ENCODE data around the gene PRCC. TPM values are rescaled to one million over a fixed set of nuclear protein-coding genes. Genes with fewer than 3 reads are reported as not detected.

Gene PRCC
- total RNA-seq, 1 donor from 2014 or later, result 61.1 TPM

DNA sequence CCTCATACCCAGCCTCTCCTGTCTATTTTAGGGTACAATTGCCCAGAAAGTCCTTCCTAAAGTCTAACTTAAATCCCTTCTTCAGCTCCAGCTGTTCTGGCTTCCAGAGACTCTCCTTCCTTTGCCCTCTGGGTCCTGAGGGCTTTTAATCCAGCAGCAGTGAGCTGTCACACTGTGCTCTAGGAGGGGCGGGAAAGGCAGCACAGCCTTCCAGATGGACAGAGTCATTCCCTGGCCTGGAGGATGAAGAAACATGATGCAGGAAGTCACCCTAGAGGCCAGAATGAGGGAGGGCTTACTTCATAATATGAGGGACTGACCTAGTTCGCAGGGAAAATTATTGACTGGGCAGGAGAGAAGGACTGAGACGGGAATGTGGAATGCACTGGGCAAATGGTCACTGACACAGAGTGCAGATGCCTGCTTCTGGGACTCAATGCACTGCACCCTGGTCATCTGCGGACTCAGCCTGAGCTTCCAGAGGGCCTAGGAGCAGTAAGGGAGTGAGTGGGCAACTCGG, 48.0 kb downstream of the PRCC start:
- peak; percentile 20 for ATAC-seq

DNA sequence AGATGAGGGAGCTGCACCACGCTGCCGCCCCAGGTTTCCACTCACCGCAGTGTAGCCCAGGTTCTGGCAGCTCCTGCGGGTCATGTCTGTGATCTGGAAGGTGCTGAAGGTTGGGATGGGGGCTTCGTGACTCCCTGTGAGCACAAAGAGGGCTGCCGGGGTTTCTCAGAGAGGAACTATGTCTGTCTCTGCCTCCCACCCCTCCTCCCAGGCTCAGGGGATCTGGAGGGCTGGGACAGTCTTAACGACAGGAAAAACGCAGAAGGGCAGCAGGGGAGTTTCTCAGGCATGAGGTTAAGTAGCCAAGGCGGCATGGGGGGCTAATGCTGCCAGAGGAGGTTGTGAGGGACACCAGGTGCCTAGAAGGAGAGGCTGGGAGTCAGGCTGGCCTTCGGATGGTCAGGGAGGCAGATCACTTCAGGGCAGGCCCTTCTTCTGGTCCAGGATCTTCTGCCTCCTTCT, 48.7 kb downstream of the PRCC start:
- ATAC-seq, result no peak

DNA sequence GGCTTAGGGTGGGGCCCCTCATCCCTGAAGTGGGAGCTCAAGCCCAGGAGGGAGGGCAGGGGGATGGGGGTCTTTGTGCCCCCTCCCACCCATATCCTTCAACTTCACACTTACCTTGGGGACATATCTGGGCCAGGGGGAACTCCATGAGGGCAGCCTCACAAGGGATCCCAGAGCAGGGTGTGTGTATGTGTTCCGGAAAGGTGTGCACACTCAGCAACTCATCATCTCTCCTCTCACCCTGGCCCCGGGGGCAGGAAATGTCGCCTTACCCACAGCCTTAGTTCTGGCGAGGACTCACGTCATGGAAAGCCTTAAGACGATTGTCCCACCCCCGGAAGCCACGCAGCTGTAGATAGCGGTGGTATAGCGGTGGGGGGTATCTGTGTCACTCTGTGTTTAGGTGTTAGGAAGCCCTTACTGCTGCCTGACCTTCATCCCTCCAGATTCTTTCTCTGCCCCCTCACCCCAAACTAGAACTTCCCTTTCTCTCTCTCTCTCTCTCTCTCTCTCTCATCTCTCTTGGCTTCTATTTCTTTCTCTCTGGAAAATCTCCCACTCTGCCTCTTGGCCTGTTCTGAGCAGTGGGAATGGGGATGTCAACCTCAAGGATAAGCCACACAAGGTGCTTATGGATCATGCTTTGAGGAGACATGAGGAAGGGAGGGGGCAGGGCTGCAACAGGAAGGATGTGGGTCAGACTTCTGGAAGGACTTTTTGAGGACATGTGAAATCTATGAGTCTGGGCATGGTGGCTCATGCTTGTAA, 49.4 kb downstream of the PRCC start, which contains the start of gene SH2D2A:
Gene SH2D2A (minus strand): TSS at position 288 of the 768 bp plus-strand sequence. CDS start 140 bp downstream, at position 148.
- peak; percentile 64 for ATAC-seq

DNA sequence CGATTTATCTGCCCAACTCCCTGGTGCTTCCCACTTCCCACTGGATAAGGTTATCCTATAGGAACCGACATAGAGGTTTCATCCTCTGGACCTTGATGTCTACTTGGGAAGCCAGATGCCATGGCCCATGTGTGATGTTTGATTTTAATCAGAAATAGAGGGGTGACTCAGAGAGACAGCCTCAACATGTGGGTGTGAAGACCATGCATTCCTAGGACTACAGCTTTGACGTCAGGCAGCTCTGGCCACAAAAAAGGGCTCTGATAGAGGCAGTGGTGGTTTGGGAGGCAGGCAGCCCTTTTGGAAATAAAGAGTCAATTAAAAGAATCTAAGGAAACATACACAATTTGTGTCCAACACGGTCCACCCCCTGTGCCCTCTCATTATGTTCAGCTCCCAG, 54.5 kb downstream of the PRCC start:
- ATAC-seq, result no peak

DNA sequence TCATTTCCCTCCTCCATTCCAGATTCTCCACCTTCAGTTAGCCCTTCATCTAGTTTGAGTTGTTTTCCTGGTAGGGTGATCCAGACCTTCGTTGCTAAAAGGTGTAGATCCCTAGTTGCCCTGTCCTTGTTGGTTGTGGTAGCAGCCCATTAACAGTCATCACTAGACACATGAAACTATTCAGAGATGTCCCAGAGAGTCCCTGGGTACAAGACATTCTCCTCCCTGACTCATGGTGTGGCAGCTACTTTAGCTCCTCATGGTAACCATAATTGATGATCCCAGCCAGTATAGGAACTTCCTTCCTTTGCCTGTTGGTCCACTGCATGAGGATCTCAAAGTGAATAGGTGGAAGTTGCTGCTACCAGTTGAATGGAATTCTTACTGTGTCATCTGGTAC, 55.3 kb downstream of the PRCC start:
- no peak for ATAC-seq

DNA sequence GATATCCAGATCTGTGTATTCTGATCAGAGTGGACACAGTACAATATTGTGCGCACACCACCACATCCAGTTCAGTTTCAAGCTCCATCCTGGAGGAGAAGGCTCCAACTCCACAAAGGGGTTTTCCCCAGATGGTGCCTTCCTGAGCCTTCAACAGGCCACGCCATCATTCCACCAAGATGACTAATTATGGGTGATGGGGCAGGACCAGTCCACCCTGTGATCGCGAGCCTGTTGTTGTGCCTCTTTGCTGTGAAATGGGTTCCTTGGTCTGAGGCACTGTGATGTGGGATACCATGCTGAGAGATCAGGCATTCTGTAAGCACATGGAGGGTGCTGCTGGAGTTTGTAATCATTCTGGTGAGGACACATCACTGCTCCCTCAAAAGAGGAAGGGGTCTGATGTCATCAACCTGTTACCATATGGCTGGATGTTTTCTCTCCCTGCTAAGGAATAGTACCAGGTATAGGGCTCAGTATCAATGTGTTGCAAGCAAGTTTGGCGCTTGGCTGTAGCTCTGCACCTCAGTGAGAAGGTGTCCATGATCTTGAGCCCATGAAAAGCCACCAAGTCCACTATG, 56.0 kb downstream of the PRCC start:
- ATAC-seq, result no peak

DNA sequence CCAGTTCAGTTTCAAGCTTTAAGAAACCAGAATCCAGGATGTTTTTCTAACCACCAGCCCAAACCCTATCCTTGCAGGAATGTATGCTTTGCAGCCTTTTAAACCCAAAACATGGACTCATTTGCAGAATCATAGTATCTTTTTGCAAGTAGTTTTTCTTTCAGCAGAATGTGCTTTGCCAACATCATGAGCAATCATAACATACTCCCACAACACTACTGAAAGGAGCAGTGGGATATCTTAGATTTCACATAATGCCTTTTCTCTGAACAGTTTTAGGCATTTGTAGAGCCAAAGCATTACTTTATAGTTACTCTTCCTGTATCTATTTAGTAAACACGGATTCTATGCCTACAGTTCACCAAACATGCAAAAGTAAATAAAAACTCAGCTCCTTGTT, 59.3 kb downstream of the PRCC start:
- ATAC-seq, result no peak

DNA sequence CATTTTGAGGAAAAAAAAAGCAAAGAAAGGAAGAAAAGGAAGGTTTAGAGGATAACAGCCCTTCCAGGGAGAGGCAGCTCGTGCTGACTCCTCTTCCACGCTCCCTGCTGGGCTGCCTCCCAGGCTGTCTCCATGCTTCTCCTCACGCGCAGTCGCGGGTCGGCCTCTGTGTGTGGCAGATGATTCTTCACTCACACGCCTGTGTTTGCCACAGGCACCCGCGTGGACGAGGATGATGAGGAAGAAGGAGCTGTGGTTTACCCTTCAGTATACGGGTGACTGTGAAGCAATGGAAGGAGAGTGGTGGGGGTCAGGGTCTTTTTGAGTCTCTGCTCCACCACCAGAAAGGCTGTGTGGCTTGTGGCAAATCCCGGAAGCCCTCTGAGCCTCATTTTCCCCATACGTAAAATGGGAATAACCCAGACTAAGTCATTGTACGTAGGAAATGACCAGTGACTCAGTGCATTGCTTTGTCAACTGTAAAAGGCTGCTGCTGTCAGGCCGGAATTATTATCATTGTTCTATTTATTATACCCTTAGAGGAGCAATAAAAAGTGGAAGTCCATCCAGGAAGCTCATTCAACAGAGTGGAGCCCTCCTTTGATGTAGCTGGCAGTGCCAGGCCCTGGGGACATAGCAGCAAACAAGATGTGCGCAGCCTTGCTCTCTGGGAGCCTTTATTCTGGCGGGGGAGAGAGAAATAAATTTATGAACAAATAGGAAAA, 61.2 kb downstream of the PRCC start:
- no peak for ATAC-seq

DNA sequence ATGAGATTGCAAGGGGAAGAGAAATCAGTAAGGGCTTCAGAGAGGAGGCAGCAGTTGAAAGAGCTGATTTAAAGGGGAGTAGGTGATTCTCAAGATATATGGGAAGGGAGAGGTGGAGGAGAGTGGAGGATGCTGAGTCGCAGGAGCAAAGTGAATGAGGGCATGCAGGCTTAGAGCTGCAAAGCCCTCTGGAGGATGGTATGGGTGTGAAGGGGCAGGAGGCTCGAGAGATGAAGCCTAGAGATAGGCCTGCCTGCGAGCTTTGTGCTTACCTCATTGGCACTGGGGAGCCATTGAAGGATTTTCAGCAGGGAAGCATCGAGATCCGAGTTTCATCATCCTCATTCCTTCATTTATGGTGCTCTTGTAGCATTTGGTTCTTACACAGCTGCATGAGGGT, 65.1 kb downstream of the PRCC start:
- ATAC-seq, result no peak

DNA sequence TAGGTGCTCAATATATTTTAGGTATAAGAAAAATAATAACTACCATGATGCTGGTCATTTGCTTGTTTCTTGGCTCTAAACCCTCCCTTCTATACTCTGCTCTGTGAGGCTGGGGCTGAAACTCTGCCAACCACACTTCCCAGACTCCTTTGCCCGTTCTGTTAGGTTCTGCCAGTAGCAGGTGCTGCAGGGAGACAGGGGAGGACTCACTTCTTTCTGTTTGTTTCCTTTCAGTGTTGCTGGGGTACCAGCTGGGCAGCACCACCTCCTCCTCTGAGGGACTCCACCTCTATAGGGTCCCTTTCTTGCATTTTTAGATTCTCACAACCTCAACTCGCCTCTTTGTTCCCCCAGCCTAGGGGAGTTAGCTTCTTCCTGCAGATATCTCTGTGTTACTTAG, 66.3 kb downstream of the PRCC start:
- no peak for ATAC-seq

DNA sequence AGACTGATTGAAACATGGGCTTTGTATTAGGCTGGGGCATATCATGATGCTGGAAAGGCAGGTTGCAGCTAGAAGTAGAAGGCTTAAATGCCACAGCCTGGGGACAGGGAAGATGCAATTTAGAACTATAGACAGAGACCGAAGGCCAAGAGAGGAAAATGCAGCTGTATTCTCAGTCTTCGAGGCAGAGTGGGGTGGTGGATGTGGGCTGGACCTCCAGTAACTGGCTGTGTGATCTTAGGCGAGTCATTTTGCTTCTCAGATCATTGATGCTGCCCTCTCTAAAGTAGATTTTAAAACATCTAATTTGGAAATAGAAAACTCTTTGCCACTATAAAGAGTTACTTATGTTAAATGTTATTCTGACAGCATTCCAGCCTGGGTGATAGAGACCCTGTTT, 67.0 kb downstream of the PRCC start:
- no peak for ATAC-seq

DNA sequence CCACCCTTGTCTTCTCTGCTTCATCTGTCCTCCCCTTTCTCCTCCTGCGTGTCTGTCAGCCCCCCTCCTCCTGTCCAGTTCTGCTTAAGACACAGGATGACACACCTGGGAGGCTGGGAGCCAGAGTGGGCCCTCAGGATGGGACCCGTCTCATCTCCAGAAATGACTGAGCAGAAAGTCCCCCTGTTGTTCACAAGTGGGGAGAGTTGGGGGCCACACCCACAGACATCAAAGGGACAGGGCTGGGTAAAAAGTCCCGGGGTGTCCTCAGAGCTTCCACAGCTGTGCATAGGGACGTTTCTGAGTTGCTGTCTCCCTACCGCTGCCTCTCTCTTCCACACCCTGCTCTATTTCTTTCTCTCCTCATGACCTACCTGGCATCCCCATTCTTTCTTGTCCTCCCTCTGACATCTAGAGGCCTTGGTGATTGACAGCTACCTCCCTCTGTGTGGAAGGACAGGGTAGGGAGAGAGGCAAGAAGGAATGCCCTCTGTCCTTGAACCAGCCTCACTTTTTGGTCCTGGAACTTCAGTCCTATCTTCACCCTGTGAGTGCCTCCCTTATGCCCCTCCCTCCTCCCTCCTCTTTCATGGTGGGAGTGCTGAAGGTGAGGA, 68.8 kb downstream of the PRCC start:
- ATAC-seq, result no peak

DNA sequence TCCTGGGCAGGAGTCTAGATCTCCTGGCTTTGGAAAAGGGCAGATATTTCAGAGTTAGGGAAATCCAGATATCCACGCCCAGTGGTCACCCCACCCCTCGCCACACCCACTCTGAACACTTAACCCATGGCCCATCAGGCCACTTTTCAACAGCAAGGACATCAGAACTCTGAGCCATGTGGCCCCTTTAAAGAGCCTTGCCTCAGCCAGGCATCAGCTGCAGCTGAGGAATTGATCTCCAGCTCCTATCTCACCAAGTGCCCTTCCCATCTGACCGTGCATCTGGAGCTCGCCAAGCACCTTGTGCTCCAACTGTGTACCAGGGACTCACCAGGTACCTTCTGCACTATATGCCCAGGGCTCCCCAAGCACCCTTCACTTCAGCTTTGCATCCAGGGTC, 69.6 kb downstream of the PRCC start:
- no peak for ATAC-seq

DNA sequence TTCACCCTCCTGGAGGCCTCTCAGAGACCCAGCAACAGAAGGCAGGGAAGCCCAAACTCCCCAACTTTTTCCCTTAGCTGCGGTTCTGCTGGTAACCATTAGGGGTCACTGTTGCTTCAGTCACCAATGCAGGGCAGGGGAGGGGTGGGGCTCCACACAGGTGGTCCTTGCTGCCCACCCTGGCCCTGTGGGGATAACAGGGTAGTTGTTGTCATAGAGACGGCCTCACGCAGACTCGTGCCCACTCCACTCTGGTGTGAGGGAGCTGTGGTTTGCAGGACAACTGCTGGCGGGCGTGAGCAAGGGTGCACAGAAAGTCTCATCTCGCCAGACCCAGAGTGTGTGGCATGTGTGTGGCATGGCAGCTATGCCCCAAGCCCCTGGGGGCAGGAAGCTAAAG, 71.6 kb downstream of the PRCC start:
- peak; percentile 50 for ATAC-seq

DNA sequence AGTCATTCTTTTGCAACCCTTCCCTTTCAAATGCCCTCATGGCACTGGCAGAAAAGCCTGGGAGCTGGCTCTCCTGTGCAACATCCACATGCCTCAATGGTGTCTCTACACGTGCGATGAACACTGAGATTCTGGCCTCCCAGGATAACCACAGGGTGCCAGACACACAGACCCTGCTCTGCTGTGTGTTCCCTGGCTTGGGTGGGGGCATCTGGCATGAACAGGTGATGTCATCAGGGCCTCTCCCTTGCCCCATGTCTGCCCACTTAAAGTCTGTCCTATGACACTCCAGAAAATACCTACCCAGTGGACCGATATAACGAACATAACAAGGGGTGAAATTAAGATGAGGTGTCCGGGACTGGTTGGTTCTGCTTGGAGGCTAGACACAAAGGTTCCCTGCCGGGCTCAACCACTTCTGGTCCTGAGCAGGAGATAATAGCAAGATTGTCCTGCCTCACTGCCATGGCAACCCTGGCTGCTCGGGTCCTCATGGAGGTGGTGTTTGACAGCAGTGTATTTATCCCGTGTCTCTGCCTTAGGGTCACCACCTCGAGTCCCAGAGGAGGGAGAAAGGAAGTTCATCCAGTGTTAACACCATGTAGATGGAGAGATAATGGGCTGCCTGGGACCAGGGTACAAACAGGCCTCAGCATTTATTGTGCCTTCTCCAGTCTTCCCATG, 72.2 kb downstream of the PRCC start:
- no peak for ATAC-seq

DNA sequence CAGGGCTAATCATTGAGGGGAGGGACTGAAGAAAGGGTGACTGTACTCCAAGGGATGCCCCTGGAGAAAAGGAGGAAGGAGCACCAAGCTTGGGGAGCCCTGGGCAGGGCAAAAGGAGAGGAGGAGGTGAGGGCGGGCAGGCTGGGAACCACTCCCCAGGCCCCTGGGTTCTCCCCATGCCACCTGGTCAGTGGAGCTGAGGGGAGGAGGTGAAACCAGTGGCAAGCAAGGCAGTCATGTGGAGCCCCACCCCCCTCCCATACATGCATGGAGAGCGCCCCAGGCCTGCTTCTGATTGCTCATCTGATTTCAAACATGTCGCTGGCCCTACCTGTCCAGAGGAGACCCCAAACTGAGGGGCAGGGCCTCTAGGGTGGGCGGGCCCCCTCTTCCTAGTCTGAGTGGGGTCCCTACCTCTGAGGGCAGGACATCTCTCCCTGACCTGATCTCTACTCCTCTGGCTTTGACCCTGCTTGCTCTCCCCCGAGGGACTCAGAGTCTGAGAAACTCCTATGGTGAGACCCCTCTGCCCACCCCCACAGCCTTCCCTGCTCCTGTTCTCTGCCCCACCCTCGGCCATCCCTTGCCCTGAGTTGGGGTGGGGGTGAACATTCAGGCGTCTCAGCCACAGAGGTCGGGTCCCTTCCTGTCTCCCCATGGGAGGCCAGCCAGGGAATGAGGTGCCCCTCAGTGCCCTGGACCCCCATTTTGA, 73.0 kb downstream of the PRCC start:
- no peak for ATAC-seq

DNA sequence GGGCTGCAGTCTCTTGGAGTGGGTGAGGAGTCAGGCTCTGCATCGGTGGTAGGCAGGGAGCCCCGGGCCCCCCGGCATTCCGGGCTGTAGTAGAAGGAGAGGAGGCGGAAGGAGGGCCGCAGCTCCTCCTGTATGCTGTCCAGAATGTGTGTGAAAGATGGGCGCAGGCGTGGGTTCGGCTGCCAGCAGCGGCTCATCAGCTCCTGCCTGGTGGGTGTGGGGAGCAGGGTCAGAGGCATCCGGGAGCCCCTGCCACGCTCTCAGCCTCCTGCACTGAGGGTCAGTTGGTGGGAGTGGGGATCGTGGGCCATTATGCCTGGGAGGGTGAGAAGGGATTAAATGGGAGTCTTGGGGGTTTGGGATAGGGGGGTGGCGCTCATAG, 73.6 kb downstream of the PRCC start:
- no peak for ATAC-seq

DNA sequence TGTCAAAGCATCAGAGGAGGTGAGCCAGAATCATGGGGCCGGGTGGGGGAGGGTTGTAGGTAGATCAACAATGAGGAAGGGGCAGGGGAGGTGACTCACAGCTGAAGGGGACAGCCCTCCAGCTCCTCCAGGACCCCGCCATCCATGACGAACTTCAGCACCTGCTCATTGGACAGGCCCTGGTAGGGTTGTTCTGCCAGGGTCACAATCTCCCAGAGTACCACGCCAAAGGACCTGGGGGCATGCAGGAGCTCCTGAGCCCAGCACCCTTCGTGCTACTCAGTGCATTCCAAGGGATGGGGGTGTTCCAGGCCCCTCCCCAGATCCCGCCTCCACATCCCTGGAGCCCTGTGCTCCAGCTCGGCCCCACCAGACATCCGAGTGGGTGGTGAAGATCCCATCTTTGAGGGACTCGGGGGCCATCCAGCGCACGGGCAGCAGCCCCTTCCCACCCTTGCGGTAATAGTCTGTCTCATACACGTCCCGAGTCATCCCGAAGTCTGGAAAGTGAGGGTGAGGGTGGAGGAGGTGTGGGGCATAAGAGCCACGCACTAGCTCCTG, 74.0 kb downstream of the PRCC start:
- ATAC-seq, result no peak

DNA sequence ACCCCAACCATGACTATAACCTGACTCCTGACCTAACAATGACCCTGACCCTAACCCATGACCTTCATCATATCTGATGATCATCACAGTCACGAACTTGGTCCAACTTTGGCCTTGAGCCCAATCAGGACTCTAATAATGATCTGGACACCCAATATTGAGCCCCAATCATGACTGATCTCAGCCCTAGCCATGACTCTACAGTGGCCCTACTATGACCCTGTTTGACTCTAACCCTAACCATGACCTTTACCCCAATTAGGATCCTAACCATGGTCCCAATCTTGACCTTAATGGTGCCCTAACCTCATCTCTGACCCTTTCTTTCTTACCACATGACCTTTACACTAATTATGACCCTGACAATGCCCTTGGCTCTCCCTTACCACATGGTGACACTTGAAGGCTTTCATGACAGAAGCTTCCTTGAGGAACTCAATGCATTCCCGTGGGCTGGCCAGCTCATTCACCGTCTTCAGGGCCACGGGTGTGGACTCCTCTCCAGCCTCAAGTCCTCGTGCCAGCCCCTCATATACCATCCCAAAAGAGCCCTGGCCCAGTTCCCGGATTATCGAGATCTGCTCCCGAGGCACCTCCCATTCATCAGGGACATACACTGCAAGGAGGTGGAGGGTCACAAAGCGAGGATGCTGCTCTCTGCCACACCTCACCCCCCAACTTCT, 75.4 kb downstream of the PRCC start:
- no peak for ATAC-seq

DNA sequence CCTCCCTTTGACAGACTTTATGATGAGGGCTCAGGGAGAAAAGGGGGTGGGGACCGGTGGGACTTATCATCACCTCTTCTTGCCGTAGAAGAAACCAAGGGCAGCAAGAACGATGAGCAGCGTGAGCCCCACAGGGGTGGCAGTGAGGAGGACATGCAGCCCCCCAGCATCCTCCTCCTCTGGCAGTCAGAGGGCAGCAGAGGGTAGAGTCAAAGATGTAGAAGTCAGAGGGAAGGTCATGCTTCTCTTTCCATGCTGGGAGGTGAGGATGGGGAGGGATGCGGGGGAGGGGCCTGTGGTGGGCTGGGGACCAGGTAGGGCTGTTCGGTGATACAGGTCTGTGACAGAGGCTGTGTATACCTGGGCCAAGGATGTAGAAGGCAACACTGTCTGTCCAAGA, 76.8 kb downstream of the PRCC start:
- no peak for ATAC-seq

DNA sequence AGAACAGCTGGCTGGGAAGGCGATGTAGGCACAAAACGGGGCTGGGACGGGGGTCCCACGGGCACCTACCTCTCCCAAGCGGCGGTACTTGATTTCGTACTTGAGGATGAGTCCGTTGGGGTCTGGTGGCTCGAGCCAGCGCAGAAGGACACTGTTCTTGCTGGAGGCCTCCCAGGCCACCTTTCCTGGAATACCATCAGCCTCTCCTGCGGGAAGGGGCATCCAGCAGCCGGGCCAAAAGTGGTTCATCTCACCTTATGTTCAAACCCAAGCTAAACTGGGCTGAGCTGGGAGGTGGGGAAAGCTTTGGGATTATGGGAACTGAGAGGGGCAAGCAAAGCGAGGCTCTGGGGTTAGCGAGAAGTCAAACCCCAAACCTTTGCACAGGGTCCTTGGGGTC, 77.3 kb downstream of the PRCC start:
- ATAC-seq, result no peak
